Tibial nerve (tissue), 4 donors: ENCODE data around the gene NALCN. TPM values are rescaled to one million over a fixed set of nuclear protein-coding genes. Genes with fewer than 3 reads are reported as not detected.

ENCODE experiments used
- DNase-seq, 2 donors: peaks; one replicate each; pipeline ENCODE4 v3.0.0-alpha.2; 2019; ENCODE audit warnings: low spot score in 2 of 2
- H3K27ac ChIP-seq, 4 donors: fragments of 200-600 bp; sonication (generic) in 3 of 4; one replicate each; pipeline ENCODE4 v1.5.1; 2017 to 2019; ENCODE audit warnings: mild to moderate bottlenecking in 1 of 4
- H3K27me3 ChIP-seq, 2 donors: fragments of 200-600 bp; sonication (generic) in 1 of 2; one replicate each; pipeline versions ENCODE4 v1.5.1 to v1.6.0; 2017 to 2019
- H3K36me3 ChIP-seq, 3 donors: fragments of 200-600 bp; sonication (generic); one replicate each; pipeline ENCODE4 v1.5.1; 2018 to 2019
- H3K4me1 ChIP-seq, 4 donors: fragments of 200-600 bp; sonication (generic) in 3 of 4; one replicate each; pipeline ENCODE4 v1.5.1; 2017 to 2019
- H3K4me3 ChIP-seq, 4 donors: fragments of 200-600 bp; sonication (generic) in 3 of 4; one replicate each; pipeline ENCODE4 v1.5.1; 2017 to 2019; ENCODE audit warnings: mild to moderate bottlenecking in 1 of 4, moderate library complexity in 1 of 4
- H3K9me3 ChIP-seq, 4 donors: fragments of 200-600 bp; sonication (generic) in 3 of 4; one replicate each; pipeline ENCODE4 v1.5.1; 2017 to 2019
- CTCF ChIP-seq, 5 experiments: fragments of 200-600 bp in 3 of 5; fragments of 450-650 bp in 2 of 5; sonication (generic) in 3 of 5; IDR thresholded peaks; one replicate each; pipeline ENCODE4 v1.5.1; 2016 to 2019; ENCODE audit warnings: antibody characterized with exemption in 5 of 5, mild to moderate bottlenecking in 3 of 5, moderate library complexity in 2 of 5
- EP300 ChIP-seq, 2 donors: sonication (generic); formaldehyde crosslinking; IDR thresholded peaks; one replicate each; pipeline ENCODE4 v1.6.1; 2017; ENCODE audit warnings: antibody characterized with exemption in 2 of 2, mild to moderate bottlenecking in 1 of 2
- POLR2A ChIP-seq, 2 donors: fragments of 450-650 bp; IDR thresholded peaks; one replicate each; pipeline ENCODE4 v1.6.1; 2017; ENCODE audit warnings: antibody characterized with exemption in 2 of 2, mild to moderate bottlenecking in 2 of 2, moderate library complexity in 2 of 2
- WGBS, 2 donors: methylation state at CpG; one replicate each; pipeline ENCODE4 v1.1.5; 2018; 5-methylcytosine and 5-hydroxymethylcytosine counted together
- total RNA-seq, 4 donors: library from RNA; depleted of rRNA; stranded (reverse); fragments of >200 nt; gene quantifications; one replicate each; pipeline ENCODE4 v1.1.0, GENCODE V29; 2016

Gene NALCN
- total RNA-seq, 4 donors from 2014 or later: 6.0 to 11.8 (median 8.7) TPM

- Histone ChIP-seq H3K27ac (no peak overlapping the region), H3K4me1 (no peaks in the 10 kb centered on the region), H3K9me3 (no peaks in the 10 kb centered on the region), H3K36me3 (no peaks in the 10 kb centered on the region), H3K27me3 (no peaks in the 10 kb centered on the region), H3K4me3 (no peak overlapping the region)
- 48 to 57% methylated on average over 7 of the region's 7 CpGs for WGBS, 2 donors
- TF ChIP-seq CTCF (IDR thresholded peaks at IDR 0.05) (no peak), EP300 (IDR thresholded peaks at IDR 0.05) (no peak), POLR2A (IDR thresholded peaks at IDR 0.05) (no peak)
- no peak for DNase-seq
Measured at GRCh38 chr13:101018720-101019119, 397.6 kb downstream of the NALCN start.

GRCh38 chr13:101017123-101017872 is 399.0 kb downstream of the NALCN start:
- no peaks in the 10 kb centered on the region for H3K4me1 ChIP-seq
- no peak overlapping the region for H3K4me3 ChIP-seq
- H3K36me3 ChIP-seq: no peaks in the 10 kb centered on the region
- H3K27ac ChIP-seq: no peak overlapping the region
- no peak for DNase-seq
- WGBS, 2 donors: 38 to 52% methylated on average over 8 of the region's 8 CpGs
- TF ChIP-seq CTCF (IDR thresholded peaks at IDR 0.05): no peak
- TF ChIP-seq POLR2A (IDR thresholded peaks at IDR 0.05): no peak
- H3K9me3 ChIP-seq: no peaks in the 10 kb centered on the region
- H3K27me3 ChIP-seq: no peaks in the 10 kb centered on the region

- TF ChIP-seq POLR2A (IDR thresholded peaks at IDR 0.05): no peak
- no peak for TF ChIP-seq CTCF (IDR thresholded peaks at IDR 0.05)
- no peak for TF ChIP-seq EP300 (IDR thresholded peaks at IDR 0.05)
- WGBS, 2 donors: 82 to 89% methylated on average over 7 of the region's 7 CpGs
- Histone ChIP-seq H3K4me1 (no peaks in the 10 kb centered on the region), H3K9me3 (no peaks in the 10 kb centered on the region), H3K27me3 (no peaks in the 10 kb centered on the region), H3K36me3 (no peaks in the 10 kb centered on the region), H3K4me3 (no peak overlapping the region), H3K27ac (no peak overlapping the region)
- DNase-seq: no peak
Measured at GRCh38 chr13:101016475-101016874, 399.8 kb downstream of the NALCN start.

- DNase-seq: no peak
- 89 to 94% methylated on average over 5 of the region's 5 CpGs for WGBS, 2 donors
- TF ChIP-seq EP300 (IDR thresholded peaks at IDR 0.05): no peak
- no peaks in the 10 kb centered on the region for H3K9me3 ChIP-seq
- H3K4me1 ChIP-seq: no peaks in the 10 kb centered on the region
- H3K27me3 ChIP-seq: no peaks in the 10 kb centered on the region
- H3K4me3 ChIP-seq: no peak overlapping the region
- no peak overlapping the region for H3K27ac ChIP-seq
- H3K36me3 ChIP-seq: no peaks in the 10 kb centered on the region
Measured at GRCh38 chr13:101013245-101013644, 403.1 kb downstream of the NALCN start.

GRCh38 chr13:101010100-101010499 is 406.2 kb downstream of the NALCN start:
- 82 to 93% methylated on average over 2 of the region's 2 CpGs for WGBS, 2 donors
- Histone ChIP-seq H3K27ac (no peak overlapping the region), H3K4me3 (no peak overlapping the region), H3K9me3 (no peaks in the 10 kb centered on the region), H3K36me3 (no peaks in the 10 kb centered on the region), H3K27me3 (no peaks in the 10 kb centered on the region), H3K4me1 (no peaks in the 10 kb centered on the region)
- no peak for TF ChIP-seq POLR2A (IDR thresholded peaks at IDR 0.05)
- TF ChIP-seq CTCF (IDR thresholded peaks at IDR 0.05): no peak
- TF ChIP-seq EP300 (IDR thresholded peaks at IDR 0.05): no peak
- DNase-seq: no peak
